ENCODE measurements around the gene PYDC1.

PYDC1 gene

DNA sequence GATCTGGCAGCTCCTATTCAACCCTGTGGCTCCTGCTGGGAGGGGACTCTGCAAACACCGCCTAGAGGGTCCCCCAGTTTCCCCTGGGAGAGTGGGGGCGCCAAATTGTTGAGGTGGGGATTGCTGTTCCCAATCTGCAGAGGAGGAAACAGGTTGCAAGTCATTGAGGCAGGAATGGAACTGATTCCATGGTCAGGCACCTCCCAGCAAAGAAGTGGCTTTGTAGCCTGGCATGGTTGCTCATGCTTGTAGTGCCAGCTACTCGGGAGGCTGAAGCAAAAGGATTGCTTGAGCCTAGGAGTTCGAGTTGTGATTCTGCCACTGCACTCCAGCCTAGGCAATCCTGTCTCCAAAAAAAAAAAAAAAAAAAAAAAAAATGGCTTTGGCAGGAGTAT lies 198 bp upstream of the PYDC1 start:
- H3K27ac ChIP-seq (ENCODE audit: low read length) = no peak overlapping the region
- no peak overlapping the region for H3K9ac ChIP-seq (ENCODE audit: low read length)
- H3K36me3 ChIP-seq (ENCODE audit: control insufficient read depth, low read depth, low read length) = no peaks in the 10 kb centered on the region
- H3K9me3 ChIP-seq (ENCODE audit: control insufficient read depth, low read depth, low read length) = no peaks in the 10 kb centered on the region
- peak overlapping the region; percentile 73 for H3K4me3 ChIP-seq (ENCODE audit: low read length)
- peaks cover 41% of the 10 kb centered on the region for H3K27me3 ChIP-seq (ENCODE audit: control insufficient read depth, insufficient read depth, low read length)
- H3K4me1 ChIP-seq (ENCODE audit: control insufficient read depth, low read depth, low read length) = peaks cover 20% of the 10 kb centered on the region

DNA sequence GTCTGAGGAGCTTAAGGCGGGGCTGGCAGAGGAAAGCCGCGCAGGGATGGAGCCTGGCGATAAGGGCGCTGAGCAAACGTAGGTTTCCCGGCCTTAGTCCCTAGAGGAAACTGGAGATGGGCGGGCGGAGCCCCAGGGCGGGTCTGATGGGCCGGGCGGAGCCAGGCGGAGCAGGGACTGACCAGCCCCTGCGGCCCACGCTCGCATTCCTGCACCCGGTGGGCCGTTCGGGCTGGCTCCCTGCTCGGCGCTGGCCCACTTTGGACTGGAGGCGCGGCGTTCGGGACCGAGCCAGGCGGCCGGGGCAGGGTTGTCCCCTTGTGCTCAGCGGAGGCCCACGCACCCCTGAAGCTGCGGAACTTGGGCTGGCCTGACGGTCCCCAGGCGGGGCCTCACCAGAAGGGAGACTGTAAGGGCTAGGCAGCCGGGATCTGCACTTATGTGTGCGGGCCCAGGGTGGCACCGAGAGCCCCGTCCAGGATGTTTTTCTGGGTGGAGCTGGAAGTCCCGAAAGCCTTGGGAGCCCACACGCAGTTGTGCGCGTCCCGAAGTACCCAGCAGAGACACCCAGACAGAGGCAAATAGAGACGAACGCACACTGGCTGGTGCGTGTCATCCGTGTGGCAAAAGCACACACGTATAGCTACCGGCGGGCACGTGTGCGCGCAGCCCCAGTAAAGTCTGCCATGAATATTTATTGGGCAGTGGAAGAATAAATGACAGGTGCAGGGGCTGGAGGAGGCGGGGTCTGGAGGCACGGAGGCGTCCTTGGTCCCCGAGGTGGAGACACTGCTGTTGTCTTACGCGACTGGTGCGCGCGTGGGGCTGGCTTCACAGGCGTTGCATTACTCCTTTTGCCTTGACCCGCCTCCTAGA lies 1.4 kb downstream of the PYDC1 start:
- Histone ChIP-seq H3K4me1 (ENCODE audit: control insufficient read depth, low read depth, low read length) (peaks cover 20% of the 10 kb centered on the region), H3K9me3 (ENCODE audit: control insufficient read depth, low read depth, low read length) (no peaks in the 10 kb centered on the region), H3K27ac (ENCODE audit: low read length) (no peak overlapping the region), H3K36me3 (ENCODE audit: control insufficient read depth, low read depth, low read length) (no peaks in the 10 kb centered on the region), H3K4me3 (ENCODE audit: low read length) (peak overlapping the region; percentile 73), H3K9ac (ENCODE audit: low read length) (no peak overlapping the region), H3K27me3 (ENCODE audit: control insufficient read depth, insufficient read depth, low read length) (peaks cover 41% of the 10 kb centered on the region)

DNA sequence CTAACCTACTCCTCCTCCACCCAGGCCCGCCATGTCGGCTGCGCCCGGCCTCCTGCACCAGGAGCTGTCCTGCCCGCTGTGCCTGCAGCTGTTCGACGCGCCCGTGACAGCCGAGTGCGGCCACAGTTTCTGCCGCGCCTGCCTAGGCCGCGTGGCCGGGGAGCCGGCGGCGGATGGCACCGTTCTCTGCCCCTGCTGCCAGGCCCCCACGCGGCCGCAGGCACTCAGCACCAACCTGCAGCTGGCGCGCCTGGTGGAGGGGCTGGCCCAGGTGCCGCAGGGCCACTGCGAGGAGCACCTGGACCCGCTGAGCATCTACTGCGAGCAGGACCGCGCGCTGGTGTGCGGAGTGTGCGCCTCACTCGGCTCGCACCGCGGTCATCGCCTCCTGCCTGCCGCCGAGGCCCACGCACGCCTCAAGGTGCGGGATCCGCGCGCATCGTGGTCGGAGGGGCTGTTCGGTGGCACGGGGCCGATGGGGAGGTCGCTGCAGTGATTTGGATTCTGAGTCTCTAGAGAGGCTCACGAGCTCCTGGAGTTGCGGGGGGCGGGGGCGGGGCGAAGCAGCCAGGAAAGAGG lies 2.1 kb downstream of the PYDC1 start:
- Histone ChIP-seq H3K27me3 (ENCODE audit: control insufficient read depth, insufficient read depth, low read length) (peaks cover 41% of the 10 kb centered on the region), H3K27ac (ENCODE audit: low read length) (no peak overlapping the region), H3K4me3 (ENCODE audit: low read length) (peak overlapping the region; percentile 73), H3K9me3 (ENCODE audit: control insufficient read depth, low read depth, low read length) (no peaks in the 10 kb centered on the region), H3K9ac (ENCODE audit: low read length) (peak overlapping the region; percentile 35), H3K4me1 (ENCODE audit: control insufficient read depth, low read depth, low read length) (peaks cover 20% of the 10 kb centered on the region), H3K36me3 (ENCODE audit: control insufficient read depth, low read depth, low read length) (no peaks in the 10 kb centered on the region)

- H3K4me1 ChIP-seq (ENCODE audit: control insufficient read depth, low read depth, low read length) = peaks cover 20% of the 10 kb centered on the region
- H3K4me3 ChIP-seq (ENCODE audit: low read length) = peak within 1 kb of the TSS; percentile 73
- peaks cover 41% of the 10 kb centered on the region for H3K27me3 ChIP-seq (ENCODE audit: control insufficient read depth, insufficient read depth, low read length)
- no peaks in the 10 kb centered on the region for H3K36me3 ChIP-seq (ENCODE audit: control insufficient read depth, low read depth, low read length)
- no peak within 1 kb of the TSS for H3K27ac ChIP-seq (ENCODE audit: low read length)
- H3K9me3 ChIP-seq (ENCODE audit: control insufficient read depth, low read depth, low read length) = no peaks in the 10 kb centered on the region
- H3K9ac ChIP-seq (ENCODE audit: low read length) = peak within 1 kb of the TSS; percentile 35
These were observed 2.8 kb downstream of the PYDC1 start, which contains the start of gene TRIM72 for GRCh38 chr16:31213877-31214707. TRIM72 (plus strand) TSS chr16:31214119; CDS start chr16:31214739, 620 bp downstream.

DNA sequence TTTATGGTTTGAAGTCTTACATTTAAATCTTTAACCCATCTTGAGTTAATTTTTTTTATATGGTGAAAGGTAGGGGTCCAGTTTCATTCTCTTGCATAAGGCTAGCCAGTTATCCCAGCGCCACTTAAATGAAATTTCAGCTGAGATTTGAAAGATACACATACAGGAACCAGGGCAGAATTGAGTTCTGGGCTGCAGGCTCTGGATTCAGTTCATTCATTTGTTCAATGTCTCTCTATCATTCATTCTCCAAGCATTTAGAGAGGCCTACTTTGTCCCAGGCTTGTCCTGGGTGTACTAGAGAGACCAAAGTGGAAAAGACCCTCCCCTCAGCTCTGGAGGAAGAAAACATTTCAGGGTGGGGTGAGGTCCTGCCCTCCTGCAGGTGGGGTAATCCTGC lies 3.6 kb downstream of the PYDC1 start:
- Histone ChIP-seq H3K36me3 (ENCODE audit: control insufficient read depth, low read depth, low read length) (no peaks in the 10 kb centered on the region), H3K4me3 (ENCODE audit: low read length) (no peak overlapping the region), H3K9ac (ENCODE audit: low read length) (no peak overlapping the region), H3K9me3 (ENCODE audit: control insufficient read depth, low read depth, low read length) (no peaks in the 10 kb centered on the region), H3K27ac (ENCODE audit: low read length) (no peak overlapping the region), H3K27me3 (ENCODE audit: control insufficient read depth, insufficient read depth, low read length) (peaks cover 41% of the 10 kb centered on the region), H3K4me1 (ENCODE audit: control insufficient read depth, low read depth, low read length) (peaks cover 20% of the 10 kb centered on the region)

GRCh38 chr16:31206776-31207175 lies 10.2 kb downstream of the PYDC1 start:
- Histone ChIP-seq H3K4me1 (ENCODE audit: control insufficient read depth, low read depth, low read length) (no peaks in the 10 kb centered on the region), H3K27ac (ENCODE audit: low read length) (no peak overlapping the region), H3K9me3 (ENCODE audit: control insufficient read depth, low read depth, low read length) (no peaks in the 10 kb centered on the region), H3K27me3 (ENCODE audit: control insufficient read depth, insufficient read depth, low read length) (peaks cover 13% of the 10 kb centered on the region), H3K36me3 (ENCODE audit: control insufficient read depth, low read depth, low read length) (no peaks in the 10 kb centered on the region), H3K9ac (ENCODE audit: low read length) (no peak overlapping the region), H3K4me3 (ENCODE audit: low read length) (no peak overlapping the region)

- H3K4me3 ChIP-seq (ENCODE audit: low read length) = no peak overlapping the region
These were observed 11.9 kb downstream of the PYDC1 start for GRCh38 chr16:31204871-31205666.

DNA sequence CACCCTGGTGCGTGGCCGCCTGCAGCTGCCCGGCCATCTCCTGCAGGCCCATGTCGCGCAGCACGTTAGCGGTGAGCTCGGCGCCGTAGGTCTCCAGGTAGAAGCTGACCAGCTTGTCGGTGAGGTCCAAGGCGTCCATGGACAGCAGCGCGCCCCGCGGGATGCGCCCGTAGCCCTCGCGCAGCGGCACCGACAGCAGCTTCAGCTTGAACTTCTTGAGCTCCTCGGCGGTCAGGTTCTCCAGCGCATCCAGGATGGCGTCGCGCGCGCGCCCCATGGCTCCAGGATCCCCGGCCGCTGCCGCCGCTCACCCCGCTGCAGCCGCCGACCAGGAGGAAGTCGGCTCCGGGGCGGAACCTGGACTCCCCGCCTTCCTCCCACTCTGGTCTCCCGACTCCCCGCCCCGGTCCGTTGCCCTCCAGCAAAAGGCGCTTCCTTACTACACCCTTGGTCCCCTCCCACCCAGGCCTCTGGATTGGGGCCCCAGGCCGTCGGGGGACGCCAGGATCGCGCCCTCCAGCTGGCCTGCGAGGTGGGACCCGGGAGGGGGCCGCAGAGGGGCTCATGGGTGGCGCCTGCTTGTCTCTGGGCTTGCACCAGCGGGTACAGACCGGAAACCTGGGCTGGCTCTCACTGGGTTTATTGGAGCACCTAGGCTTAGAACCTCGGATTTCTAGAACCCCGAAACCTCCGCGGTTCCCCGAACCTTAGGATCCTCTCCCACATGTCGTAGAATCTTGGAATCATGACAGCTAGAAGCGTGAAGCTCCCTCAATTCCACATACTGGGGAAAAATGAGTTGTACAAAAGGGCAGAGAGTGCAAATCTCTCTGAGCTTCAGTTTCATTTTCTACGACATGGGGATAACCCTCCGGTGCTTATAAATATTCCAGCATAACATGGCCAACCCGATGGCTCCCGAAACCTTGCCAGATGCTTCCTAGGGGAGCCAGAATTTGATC lies 14.2 kb downstream of the PYDC1 start, which contains the start of gene PYCARD:
PYCARD (minus strand) TSS at position 347 of the 962 bp plus-strand sequence; CDS start at position 277, 70 bp downstream.
- H3K9me3 ChIP-seq (ENCODE audit: control insufficient read depth, low read depth, low read length) = no peaks in the 10 kb centered on the region
- H3K36me3 ChIP-seq (ENCODE audit: control insufficient read depth, low read depth, low read length) = peaks cover 4% of the 10 kb centered on the region
- H3K4me1 ChIP-seq (ENCODE audit: control insufficient read depth, low read depth, low read length) = peaks cover 4% of the 10 kb centered on the region
- H3K27ac ChIP-seq (ENCODE audit: low read length) = no peak within 1 kb of the TSS
- peaks cover 17% of the 10 kb centered on the region for H3K27me3 ChIP-seq (ENCODE audit: control insufficient read depth, insufficient read depth, low read length)
- peak within 1 kb of the TSS; percentile 65 for H3K4me3 ChIP-seq (ENCODE audit: low read length)
- peak within 1 kb of the TSS; percentile 55 for H3K9ac ChIP-seq (ENCODE audit: low read length)

More at GRCh38 chr16:31204871-31205666, 11.9 kb downstream of the PYDC1 start:
- peaks cover 17% of the 10 kb centered on the region for H3K27me3 ChIP-seq (ENCODE audit: control insufficient read depth, insufficient read depth, low read length)
- no peaks in the 10 kb centered on the region for H3K9me3 ChIP-seq (ENCODE audit: control insufficient read depth, low read depth, low read length)
- no peak overlapping the region for H3K9ac ChIP-seq (ENCODE audit: low read length)
- no peaks in the 10 kb centered on the region for H3K36me3 ChIP-seq (ENCODE audit: control insufficient read depth, low read depth, low read length)
- peaks cover 4% of the 10 kb centered on the region for H3K4me1 ChIP-seq (ENCODE audit: control insufficient read depth, low read depth, low read length)
- no peak overlapping the region for H3K27ac ChIP-seq (ENCODE audit: low read length)

GRCh38 chr16:31201582-31202413 lies 15.1 kb downstream of the PYDC1 start:
- Histone ChIP-seq H3K27me3 (ENCODE audit: control insufficient read depth, insufficient read depth, low read length) (peaks cover 17% of the 10 kb centered on the region), H3K9ac (ENCODE audit: low read length) (peak overlapping the region; percentile 55), H3K27ac (ENCODE audit: low read length) (no peak overlapping the region), H3K9me3 (ENCODE audit: control insufficient read depth, low read depth, low read length) (no peaks in the 10 kb centered on the region), H3K36me3 (ENCODE audit: control insufficient read depth, low read depth, low read length) (peaks cover 4% of the 10 kb centered on the region), H3K4me3 (ENCODE audit: low read length) (peak overlapping the region; percentile 65), H3K4me1 (ENCODE audit: control insufficient read depth, low read depth, low read length) (peaks cover 4% of the 10 kb centered on the region)
